K562 (cell line): ENCODE measurements around the gene NIM1K. TPM values are rescaled to one million over a fixed set of nuclear protein-coding genes. Genes with fewer than 3 reads are reported as not detected.
A peak's percentile ranks its signal among the peaks of the same experiment; 100 is the strongest.

ENCODE experiments used
- COPS2 ChIP-seq: fragments of 450-650 bp; conservative IDR thresholded peaks from 2 replicates; pipeline ENCODE4 v1.6.1; 2016; ENCODE audit warnings: mild to moderate bottlenecking, moderate library complexity
- E2F3 ChIP-seq: fragments of 250-450 bp; sonication (Bioruptor Pico); IDR thresholded peaks from 2 replicates; pipeline ENCODE4 v1.4.0; 2020; ENCODE audit warnings: mild to moderate bottlenecking
- ILF3 ChIP-seq: fragments of 450-650 bp; IDR thresholded peaks from 2 replicates; pipeline ENCODE4 v1.6.1; 2018; ENCODE audit warnings: antibody characterized with exemption, mild to moderate bottlenecking, moderate library complexity, borderline replicate concordance
- KDM1A ChIP-seq, 2 experiments: fragments of 450-650 bp; IDR thresholded peaks; 2 replicates each; pipeline ENCODE4 v1.6.1; 2016; ENCODE audit warnings: mild to moderate bottlenecking in 2 of 2
- MCM3 ChIP-seq: fragments of 450-650 bp; IDR thresholded peaks from 2 replicates; pipeline ENCODE4 v1.6.1; 2016
- PCBP2 ChIP-seq: fragments of 200-400 bp; formaldehyde crosslinking; IDR thresholded peaks from 2 replicates; pipeline ENCODE4 v1.6.1; 2018; ENCODE audit warnings: low read length, low read depth, mild to moderate bottlenecking, moderate library complexity; ENCODE audit not compliant: poor library complexity, severe bottlenecking
- POLR2A ChIP-seq: fragments of 450-650 bp; conservative IDR thresholded peaks from 2 replicates; pipeline ENCODE4 v1.6.1; 2016
- PRDM10 ChIP-seq: fragments of 450-650 bp; IDR thresholded peaks from 2 replicates; pipeline ENCODE4 v1.6.1; 2018; ENCODE audit not compliant: partially characterized antibody
- PURB ChIP-seq: sonication (generic); formaldehyde crosslinking; IDR thresholded peaks from 2 replicates; pipeline ENCODE4 v1.9.0; 2021; ENCODE audit warnings: low read depth, mild to moderate bottlenecking, missing genetic modification reagents
- RAD21 ChIP-seq, 2 experiments: fragments of 250-450 bp in 1 of 2; fragments of 450-650 bp in 1 of 2; sonication (Bioruptor Pico) in 1 of 2; formaldehyde crosslinking in 1 of 2; IDR thresholded peaks in 1 of 2; conservative IDR thresholded peaks in 1 of 2; 2 replicates each; pipeline versions ENCODE4 v1.4.0 to v1.8.0; 2020 to 2022; ENCODE audit warnings: mild to moderate bottlenecking in 2 of 2, moderate library complexity in 1 of 2
- RB1 ChIP-seq: fragments of 450-650 bp; IDR thresholded peaks from 2 replicates; pipeline ENCODE4 v1.6.1; 2017; ENCODE audit warnings: low read depth, mild to moderate bottlenecking
- RBM14 ChIP-seq: fragments of 200-400 bp; formaldehyde crosslinking; IDR thresholded peaks from 2 replicates; pipeline ENCODE4 v1.6.1; 2018; ENCODE audit warnings: low read depth, mild to moderate bottlenecking, low read length, moderate library complexity, borderline replicate concordance; ENCODE audit not compliant: insufficient read depth
- SPI1 ChIP-seq: IDR thresholded peaks from 2 replicates; pipeline ENCODE4 v1.6.1; 2011; ENCODE audit warnings: low read depth, low read length, control low read depth, borderline replicate concordance
- TAF1 ChIP-seq: IDR thresholded peaks from 2 replicates; pipeline ENCODE4 v1.6.1; 2011; ENCODE audit warnings: mild to moderate bottlenecking, low read length, moderate library complexity; ENCODE audit not compliant: insufficient read depth, control insufficient read depth, severe bottlenecking; ENCODE audit errors: extremely low read depth
- polyA plus RNA-seq, 8 experiments: library from polyadenylated mRNA; depleted of rRNA in 4 of 8; stranded (reverse) in 5 of 8; unstranded in 3 of 8; fragments of >200 nt; fragmentation: Nextera tagmentation in 2 of 8; fragmentation: Illumina TruSeq in 1 of 8; extraction: Ambion mirVana in 2 of 8; extraction: Trizol in 1 of 8; gene quantifications; 2 replicates each; pipeline versions ENCODE4 v1.2.1 to v1.2.3, GENCODE V29; 2011 to 2014; ENCODE audit warnings: inconsistent platforms in 1 of 8, missing spikeins in 1 of 8
- total RNA-seq, 7 experiments: library from RNA; depleted of rRNA in 6 of 7; stranded (reverse); fragments of >200 nt in 6 of 7; fragmentation: Illumina TruSeq in 2 of 7; extraction: Trizol in 2 of 7; gene quantifications; 2 replicates each; pipeline versions ENCODE4 v1.2.1 to v1.2.3, GENCODE V29; 2011 to 2021; ENCODE audit warnings: low replicate concordance in 1 of 7
- TF ChIP-seq, protein P1 (sequence below): fragments of 450-650 bp; formaldehyde crosslinking; IDR thresholded peaks from 2 replicates; pipeline ENCODE4 v1.4.0; 2020; ENCODE audit warnings: mild to moderate bottlenecking, moderate library complexity
- TF ChIP-seq, protein P2 (sequence below), 3 experiments: fragments of 200-800 bp in 1 of 3; fragments of 250-450 bp in 1 of 3; fragments of 450-650 bp in 1 of 3; sonication (Bioruptor Pico) in 1 of 3; sonication (Bioruptor generic) in 1 of 3; formaldehyde crosslinking in 1 of 3; IDR thresholded peaks; 2 replicates each; pipeline versions ENCODE4 v1.6.1 to v1.8.0; 2016 to 2022; ENCODE audit warnings: mild to moderate bottlenecking in 2 of 3, missing genetic modification characterization in 2 of 3, missing compliant biosample characterization in 1 of 3, moderate library complexity in 1 of 3

The NIM1K gene
- total and polyA plus RNA-seq, 9 of the 15 experiments (the other 6 are each of a cell fraction or from before 2014, with no cell fraction given): 0.03 to 0.34 (median 0.08) TPM; not detected in 3

DNA sequence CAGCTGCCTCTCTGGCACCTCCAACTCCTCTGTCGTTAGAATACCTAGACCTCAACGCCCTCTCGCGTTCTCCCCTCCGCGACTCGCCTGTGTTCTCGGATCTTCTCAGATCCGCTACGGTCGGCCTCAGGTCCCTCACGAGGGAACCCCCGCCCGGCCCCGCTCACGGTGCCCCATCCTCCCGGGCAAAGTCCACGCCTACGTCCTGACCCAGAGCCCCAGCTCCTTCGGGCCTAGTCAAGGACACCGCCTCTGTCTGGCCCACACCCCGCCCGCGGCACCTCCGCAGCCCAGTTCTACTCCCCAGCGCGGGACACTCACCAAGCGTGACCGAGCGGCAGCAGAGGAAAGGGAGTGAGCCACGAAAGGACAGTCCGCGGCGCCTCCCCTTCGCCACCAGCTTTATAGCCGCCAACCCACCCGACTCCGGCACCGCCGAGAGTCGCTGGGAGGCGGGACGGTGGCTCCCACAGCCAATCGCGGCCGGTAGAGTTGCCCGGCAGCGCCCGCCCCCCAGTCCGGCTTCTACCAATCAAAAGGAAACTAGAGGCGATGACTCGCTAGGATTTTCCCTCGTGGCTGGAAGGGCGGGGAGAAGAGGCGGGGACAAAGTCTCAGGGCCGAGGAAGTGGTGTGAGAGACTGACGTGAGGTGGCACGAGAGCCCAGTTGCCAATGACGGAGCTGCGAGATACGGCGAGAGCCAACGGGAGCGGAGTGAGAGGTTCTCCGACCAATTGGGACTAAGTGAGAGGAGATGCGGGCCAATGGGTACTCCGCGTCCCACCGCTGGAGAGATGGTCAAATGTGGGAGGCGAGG is 121.2 kb downstream of the NIM1K start, which contains the start of gene HMGCS1 (continued):
- TF ChIP-seq PCBP2 (no peak), POLR2A (peak; percentile 98), ILF3 (peak; percentile 13; the same call in 1 of the 2 replicates), COPS2 (peak; percentile 100), MCM3 (no peak), E2F3 (CRISPR knock-in tag) (peak; percentile 61; the same call in 1 of the 2 replicates), PRDM10 (peak; percentile 10), TAF1 (peak; percentile 39), RB1 (peak; percentile 80), SPI1 (peak; percentile 81), KDM1A (IDR thresholded peaks at IDR 0.05) (no peak; a peak in 1 of 4 replicates), RBM14 (peak; percentile 94; the same call in 1 of the 2 replicates), RAD21 (CRISPR knock-in tag; conservative IDR thresholded peaks at IDR 0.05 in 1 of 2, IDR thresholded peaks at IDR 0.05 in 1 of 2) (peak in 1 of 2 experiments; percentile 18; a peak in 2 of 4 replicates), PURB (CRISPR knock-in tag) (no peak)
- TF ChIP-seq, protein P1, sequence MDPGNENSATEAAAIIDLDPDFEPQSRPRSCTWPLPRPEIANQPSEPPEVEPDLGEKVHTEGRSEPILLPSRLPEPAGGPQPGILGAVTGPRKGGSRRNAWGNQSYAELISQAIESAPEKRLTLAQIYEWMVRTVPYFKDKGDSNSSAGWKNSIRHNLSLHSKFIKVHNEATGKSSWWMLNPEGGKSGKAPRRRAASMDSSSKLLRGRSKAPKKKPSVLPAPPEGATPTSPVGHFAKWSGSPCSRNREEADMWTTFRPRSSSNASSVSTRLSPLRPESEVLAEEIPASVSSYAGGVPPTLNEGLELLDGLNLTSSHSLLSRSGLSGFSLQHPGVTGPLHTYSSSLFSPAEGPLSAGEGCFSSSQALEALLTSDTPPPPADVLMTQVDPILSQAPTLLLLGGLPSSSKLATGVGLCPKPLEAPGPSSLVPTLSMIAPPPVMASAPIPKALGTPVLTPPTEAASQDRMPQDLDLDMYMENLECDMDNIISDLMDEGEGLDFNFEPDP: peak; percentile 38; the same call in 1 of the 2 replicates
- TF ChIP-seq, protein P2, sequence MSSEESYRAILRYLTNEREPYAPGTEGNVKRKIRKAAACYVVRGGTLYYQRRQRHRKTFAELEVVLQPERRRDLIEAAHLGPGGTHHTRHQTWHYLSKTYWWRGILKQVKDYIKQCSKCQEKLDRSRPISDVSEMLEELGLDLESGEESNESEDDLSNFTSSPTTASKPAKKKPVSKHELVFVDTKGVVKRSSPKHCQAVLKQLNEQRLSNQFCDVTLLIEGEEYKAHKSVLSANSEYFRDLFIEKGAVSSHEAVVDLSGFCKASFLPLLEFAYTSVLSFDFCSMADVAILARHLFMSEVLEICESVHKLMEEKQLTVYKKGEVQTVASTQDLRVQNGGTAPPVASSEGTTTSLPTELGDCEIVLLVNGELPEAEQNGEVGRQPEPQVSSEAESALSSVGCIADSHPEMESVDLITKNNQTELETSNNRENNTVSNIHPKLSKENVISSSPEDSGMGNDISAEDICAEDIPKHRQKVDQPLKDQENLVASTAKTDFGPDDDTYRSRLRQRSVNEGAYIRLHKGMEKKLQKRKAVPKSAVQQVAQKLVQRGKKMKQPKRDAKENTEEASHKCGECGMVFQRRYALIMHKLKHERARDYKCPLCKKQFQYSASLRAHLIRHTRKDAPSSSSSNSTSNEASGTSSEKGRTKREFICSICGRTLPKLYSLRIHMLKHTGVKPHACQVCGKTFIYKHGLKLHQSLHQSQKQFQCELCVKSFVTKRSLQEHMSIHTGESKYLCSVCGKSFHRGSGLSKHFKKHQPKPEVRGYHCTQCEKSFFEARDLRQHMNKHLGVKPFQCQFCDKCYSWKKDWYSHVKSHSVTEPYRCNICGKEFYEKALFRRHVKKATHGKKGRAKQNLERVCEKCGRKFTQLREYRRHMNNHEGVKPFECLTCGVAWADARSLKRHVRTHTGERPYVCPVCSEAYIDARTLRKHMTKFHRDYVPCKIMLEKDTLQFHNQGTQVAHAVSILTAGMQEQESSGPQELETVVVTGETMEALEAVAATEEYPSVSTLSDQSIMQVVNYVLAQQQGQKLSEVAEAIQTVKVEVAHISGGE (CRISPR knock-in tag; IDR thresholded peaks at IDR 0.05): peak in 1 of 3 experiments; percentile 34; a peak in 2 of 6 replicates
